Stimulated activated CD8-positive, alpha-beta memory T cell treated with anti-CD3 and anti-CD28 coated beads, Interleukin-15, amount 100 ng/mL, for 24 hours (primary cell): ENCODE measurements around the gene FIGN.

Experiments used
- DNase-seq: peaks from one replicate; pipeline ENCODE4 v3.0.0-alpha.2; 2020; ENCODE audit warnings: low read depth

Gene FIGN

DNA sequence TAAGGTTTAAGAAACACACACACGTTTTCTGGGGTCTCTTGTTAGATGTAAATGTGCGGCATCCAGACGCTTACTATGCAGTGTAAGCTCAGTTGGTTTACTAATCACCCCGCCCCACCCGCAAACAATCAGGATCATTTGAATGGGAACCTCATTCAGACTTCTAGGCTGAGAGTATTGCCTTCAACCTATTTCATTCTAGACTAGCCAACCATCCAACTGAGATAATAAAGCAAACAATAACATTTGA lies 1.3 kb upstream of the FIGN start:
- DNase-seq = no peak

DNA sequence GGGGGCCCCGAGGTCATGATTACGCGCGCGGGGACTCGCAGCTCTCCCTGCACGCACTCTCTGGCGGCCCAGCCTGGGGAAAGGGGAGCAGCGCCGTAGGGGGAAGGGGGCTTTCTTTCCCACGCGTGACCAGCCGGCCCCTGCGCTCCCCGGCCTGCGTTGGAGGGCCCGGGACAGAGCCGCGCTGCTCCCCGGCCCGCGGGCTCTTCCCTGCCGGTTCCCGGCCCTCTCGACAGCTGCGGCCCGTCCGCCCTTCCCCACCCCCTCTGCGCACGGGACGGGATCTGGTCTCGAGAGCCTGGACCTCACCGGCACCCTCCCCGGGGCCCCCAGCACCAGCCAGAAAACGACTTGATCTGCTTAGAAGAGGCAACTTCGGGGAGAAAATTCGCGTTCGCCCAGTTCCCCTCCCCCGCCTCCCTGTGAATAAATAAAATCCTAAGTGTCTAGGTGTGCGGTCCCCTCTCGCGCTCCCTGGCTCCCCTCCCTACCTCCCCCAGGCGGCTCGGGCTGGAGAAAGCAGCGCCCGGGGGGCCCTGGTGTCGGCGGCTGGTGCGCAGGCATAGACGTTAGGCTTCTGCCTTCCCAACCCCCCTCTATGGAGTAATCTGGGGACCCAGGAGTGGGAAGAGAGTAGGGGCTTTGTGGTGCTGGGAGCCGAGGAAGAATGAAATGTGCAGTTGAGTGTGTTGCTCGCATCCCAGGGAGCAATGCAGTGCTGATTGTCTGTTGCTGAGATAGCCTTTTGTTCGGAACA lies 803 bp upstream of the FIGN start:
- no peak for DNase-seq

DNA sequence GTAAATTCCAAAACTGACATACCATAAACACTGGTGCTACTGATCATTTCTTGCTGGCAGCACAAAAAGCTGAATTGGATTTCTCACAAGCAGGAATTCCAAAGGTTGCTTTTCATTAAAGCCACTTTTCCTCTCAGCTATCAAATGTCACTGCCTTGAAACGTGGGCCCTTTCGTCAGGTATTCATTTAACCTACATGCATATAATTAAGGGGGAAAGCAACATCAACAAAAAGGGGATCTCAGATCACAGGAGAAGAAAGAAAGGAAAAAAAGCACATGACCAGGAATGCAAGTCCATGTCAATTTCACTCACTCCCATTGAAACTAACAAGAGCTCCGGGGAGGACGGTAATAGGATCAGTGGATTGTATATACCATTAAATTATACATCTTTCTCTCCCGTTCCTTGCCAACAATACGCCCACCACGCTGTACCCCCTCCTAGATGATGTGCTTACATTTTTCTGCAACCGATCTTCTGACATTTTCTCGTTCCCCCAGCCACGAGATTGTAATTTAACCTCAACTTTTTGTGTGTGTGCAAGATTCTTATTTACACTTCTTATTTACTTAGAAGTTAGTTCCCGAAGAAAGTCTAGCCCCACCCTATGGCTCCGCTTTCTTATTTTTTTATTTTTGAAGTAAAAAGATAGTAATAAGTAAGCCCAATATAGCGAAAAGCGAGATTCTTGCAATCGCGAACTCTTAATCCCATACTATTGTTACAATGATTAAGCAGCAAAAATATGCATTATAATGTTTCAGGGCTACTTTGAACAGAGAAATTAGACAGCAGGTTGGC lies 725 bp downstream of the FIGN start:
- no peak for DNase-seq

DNA sequence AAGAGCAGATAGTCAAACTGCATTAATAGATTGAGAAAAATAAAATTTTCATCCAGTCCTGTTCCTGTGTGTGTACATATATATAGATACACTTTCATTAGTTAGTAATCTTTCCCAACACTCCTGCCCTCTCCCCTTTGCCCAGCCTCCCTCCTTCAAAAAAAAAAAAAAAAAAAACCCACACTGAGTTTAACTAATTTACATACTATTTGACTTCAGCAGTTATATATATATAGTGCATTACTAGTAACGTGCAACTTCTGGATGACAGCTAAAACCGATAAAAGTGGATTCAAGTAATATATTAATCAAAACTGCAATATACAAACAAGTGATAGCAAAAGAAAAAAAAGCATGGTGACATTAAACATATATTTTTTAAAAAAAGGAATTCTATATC lies 1.4 kb downstream of the FIGN start:
- no peak for DNase-seq

DNA sequence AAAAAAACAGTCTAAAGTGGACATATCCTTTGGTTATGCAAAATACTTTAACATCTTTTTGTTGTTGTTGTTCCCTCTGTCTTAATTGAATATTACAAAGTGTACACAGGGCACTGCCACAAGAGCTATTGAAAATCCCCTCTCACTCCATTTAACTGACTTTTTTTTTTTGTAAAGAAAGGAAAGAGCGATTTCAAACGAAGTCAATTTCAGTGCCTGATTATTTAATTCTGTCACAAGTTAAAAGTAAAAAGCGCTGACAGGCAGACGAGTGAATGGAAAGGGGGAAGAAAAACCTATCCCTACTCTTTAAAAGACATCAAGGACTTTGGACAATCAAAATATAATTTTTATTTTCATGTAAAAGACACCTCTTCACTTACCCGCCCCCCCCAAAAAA lies 1.9 kb downstream of the FIGN start:
- no peak for DNase-seq

DNA sequence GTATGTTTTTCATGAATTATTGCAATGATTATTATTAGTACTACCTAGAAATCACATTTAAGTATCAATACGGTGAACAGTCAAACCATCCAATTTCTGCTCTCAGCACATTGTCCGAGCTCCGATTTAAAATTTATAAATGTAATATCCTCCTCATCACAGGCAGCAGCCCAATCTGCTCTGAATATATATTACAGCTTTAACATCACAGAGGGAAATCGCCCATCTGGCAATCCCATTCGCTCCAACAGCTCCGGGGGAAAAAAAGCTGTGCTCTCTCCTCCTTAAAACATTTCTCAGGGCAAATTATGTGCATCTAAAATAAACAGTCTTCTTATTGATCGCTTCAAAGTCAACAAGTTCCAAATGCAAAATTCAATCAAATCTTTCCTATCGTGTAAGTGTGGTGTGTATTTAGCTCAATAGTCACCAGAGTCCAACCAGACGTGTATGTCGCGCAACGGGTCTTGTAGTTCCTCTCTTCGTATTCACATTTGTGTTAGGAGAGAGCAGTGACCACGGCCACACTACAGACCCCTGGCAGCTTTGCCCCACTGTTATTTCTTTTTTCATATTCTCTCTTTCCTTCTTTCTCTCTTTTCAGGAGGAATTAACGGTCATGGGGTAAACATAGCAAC lies 2.4 kb downstream of the FIGN start:
- no peak for DNase-seq

DNA sequence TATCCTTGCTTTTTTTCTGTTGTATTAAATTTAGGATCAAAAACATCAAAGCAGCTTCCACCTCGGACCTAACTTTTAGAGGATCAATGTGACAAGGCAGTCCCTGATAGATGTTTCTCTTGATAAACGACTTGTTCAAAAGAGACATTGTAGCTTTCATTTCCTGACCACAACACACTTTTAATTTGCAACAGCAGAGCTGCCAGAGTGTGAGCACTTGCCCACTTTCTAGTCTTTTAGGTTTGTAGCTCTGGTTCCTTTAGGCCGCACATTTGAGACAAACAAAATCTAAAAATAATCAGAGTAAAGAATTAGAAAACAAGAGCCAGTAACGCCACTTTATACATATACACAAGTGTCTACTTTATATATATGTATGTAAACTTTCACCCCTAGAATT lies 3.1 kb downstream of the FIGN start:
- no peak for DNase-seq

DNA sequence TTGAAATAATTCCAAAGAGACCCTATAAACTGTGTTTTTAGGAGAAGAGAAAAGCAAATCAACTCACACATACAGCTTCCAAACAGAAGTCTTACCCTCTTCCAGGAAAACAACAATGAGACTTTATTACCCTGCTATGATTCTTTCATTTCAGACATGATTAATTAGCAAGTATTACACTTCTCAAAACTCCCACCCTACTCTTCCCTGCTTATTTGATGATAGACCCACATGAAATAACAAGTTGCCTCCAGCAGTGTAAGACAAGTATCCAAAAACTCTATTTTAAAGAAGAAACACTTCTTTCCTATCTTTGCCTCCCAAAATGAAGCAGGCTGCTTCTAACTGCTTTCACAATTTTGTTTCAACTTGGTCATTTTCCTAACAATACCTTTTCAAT lies 4.1 kb downstream of the FIGN start:
- no peak for DNase-seq

DNA sequence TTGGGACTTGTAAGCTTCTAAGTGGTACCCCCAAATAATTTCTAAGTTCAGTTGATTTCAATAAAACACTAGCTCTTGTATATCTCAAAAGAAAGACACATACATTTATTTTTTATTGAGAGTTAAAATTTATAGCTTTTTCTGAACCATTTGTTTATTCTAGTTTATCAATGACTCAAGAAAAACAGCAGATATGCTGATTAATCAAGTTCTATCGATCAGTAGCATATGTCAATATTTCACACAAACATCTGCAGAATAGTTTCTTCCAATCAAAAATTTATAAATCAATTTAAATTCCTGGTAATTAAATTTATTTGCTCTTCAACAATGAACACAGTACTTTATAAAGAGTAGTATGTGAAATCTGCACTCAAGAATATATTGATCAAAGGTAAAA lies 5.3 kb downstream of the FIGN start:
- no peak for DNase-seq

DNA sequence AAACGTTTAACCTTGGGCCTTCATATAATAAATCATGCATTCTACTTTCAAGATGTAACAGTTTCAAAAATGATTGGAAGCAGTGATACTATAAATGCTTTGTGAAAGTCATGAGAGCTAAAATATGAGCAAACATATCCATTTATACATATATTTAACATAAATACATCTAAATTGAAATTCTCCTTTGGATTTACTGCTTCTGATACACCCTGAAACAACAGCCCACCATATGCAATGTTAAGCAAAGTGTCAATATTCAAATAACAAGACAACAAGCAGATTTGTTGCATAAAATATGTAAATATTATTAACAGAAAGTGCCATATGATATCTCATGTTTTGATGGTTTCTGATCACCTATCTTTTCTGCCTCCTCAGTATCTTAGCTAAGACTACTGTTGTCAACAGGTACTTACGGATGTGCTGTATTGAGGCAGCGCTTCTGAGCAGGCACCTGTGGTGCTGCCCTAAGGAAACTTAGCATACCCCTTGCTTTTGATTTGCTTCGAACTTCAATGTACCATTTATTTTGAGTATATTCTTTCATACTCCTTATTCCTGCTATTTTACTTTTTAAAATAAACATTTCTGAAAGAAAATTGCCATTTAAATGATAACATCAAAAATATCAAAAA lies 6.1 kb downstream of the FIGN start:
- DNase-seq = no peak

DNA sequence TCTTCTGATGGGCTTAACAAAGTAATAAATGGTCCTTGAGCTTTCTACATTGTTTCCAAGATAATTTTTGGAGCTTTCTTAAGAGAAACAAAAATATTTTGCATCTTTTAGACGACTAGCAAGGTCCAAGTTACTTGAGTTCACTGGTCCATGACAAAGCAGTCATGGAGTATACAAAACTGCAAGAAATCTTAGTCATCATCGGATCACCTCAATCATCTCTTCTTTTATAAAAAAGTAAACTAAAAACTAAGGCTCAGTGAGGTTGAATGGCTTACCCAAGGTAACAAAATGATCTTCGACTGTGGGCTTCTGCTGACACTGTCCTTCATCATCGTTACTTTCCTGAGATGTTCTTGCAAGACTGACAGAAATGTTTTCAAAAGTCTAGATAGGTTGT lies 11.9 kb downstream of the FIGN start:
- DNase-seq = no peak

DNA sequence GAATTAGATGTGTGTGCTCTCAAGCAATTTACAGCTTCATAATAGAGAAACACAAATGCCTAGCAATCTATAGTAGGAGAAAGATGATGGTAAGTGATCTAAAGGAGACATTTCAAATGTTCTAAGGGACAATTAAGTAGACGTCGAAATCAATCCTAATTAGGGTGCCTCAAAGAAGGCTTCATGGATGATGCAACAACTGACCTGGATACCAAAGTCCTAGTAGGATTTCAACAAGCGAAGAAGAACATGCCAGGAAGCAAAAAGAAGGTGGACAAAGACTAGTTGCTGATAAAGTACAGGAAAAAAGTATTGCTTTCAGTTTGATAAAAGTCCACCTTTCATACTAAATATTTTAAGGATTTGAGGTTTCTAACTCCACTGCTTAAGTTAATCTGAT lies 12.5 kb downstream of the FIGN start:
- DNase-seq = no peak

DNA sequence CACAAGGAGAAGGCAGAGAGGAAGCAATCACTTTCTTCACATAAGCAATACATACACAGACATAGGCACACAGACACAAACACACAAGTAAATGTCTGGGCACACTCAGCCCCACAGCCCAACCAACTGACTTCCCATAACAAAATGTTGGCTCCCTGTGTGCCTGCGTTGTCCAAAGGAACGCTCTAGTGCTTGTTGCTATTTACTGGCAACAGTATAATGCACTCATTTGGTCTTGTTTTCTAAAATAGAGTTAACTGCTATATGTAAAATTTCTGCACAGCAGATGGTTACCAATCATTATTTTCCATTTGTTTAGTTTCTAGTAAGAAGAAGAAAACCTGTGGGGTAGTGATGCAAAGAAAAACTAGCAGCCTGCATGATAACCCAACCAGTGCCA lies 16.5 kb downstream of the FIGN start:
- DNase-seq = no peak

DNA sequence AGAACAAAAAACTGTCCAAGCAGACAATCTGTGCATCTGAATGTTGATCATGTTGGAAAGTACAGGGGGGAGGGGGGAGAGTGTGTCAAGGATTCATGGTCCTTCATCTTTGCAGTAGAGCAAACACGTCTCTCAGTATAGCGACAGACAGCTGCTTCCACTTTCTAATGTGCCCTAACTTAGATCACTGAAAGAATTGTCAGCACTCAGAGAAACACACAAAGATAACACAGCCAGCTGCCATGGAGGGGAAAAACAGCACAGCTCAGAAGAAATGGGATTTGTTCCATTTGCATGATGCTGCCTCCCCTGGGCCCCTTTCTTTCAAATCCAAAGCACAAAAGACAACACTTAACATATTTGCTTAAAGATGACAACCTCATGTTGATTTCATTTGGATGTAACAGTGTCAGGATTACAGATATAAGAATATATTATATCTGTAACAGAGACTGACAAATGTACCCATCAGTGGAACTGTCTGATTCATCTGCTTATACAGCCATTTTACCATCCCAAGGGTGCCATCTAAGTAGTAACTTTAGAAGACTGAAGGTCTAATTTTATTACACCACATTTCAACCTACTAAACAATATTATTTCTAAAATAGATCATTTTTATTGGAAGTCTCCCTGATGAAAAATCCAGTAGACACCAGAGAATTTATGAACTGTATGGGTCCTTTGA lies 17.7 kb downstream of the FIGN start:
- DNase-seq = no peak

DNA sequence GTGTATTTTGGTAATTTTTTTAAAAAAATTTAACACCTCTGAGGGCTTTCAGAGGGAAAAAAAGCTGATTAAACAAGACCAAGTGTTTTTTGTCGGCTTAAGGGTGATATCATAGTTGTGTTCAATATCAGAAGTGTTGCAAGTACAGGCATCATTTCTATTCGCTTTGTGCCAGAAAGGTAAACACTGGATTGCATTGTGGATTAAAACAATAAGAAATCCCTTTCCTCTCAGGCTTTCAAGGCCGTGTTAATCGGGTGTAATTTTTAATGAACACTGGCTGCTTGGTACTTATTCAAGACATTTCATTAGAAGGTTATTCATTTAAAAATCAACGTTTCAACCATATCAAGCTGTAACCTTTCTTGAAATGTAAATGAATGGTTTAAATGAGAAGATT lies 18.3 kb downstream of the FIGN start:
- no peak for DNase-seq

DNA sequence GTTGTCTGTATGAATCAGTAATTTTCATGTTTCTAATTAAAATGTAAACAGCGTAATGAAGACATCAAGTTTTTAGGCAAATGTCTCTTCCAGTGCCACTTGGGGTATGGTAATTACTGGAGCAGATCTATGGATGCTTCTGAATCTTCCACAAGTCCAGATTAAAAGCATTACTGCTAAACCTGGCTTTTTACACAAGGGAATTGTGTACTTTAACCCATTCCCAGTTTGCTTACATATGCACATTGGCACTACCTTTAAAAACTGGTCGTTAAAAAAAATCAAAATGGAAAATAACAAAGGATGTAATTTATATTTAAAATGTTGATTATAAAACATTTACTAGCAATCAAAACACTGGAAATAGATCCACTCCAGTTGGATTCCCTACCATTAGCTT lies 19.7 kb downstream of the FIGN start:
- no peak for DNase-seq

DNA sequence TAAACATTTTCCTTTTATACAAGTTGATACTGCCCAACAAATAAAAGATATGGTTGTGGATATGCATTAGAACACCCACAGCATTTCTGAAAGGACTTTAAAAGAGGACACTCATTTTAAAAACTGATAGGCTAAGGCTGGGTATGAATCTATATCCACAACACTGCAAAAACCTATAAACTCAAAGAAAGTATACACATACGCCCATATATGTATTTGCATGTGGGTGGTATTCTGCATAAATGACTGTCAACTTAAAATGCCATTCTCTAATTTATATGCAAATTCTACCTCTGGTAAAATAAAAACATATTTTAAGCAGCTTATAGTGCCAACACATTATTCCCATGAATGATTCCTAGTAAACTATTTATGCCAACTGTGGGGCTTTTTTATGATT lies 20.1 kb downstream of the FIGN start:
- no peak for DNase-seq

DNA sequence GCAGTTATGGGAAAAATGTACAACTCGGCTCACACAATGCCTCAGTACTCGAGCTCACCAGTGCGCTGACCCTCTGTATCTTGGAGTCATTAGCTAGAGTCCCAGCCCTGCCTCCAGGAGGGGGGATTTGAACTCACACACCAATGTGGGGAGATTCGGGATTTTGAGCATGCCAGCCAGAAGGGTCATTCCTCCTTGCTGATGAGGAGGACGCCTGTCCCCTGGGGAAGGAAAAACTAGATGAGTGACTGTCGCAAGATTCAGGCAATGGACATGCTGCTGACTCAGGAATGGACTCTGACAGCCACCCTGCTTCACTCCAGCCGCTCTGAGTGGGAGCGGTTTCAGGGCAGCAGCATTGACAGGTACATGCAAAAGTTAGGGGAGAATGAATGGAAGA lies 20.6 kb downstream of the FIGN start:
- DNase-seq = no peak

DNA sequence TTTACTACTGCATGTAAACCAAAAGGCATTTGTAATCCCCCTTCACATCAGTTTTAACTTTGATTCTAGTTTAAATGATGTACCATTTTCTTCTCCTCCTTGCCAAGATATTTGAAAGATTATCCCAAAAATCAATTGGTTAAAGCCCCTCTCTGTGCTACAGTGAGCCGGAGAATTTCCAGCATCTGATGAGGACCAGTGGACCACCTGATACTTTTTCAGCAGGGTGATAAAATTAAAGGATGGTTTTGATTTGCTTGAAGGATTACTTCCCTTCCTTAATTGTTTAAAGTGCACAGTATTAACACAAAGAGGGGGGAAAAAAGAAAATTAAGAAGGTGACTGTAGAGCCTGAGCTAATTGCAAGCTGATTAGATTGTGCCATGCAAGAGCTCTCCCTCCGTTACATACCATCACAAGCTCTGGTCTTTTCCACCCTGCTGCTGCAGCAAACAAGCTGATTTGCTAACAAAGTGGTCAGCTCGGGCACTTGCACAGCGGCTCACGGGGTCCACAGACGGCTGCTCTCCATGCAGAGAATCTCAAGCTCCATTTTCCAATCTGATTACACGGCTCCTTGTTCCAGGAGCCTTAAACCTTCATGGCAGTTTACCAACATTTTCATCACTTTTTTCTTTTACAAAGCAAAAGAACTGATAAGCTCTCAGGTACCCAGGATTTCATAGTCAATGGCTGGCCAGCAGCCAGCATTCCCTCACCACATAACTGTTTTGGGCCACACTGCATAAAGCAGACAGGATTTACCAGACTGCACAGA lies 22.1 kb downstream of the FIGN start:
- DNase-seq = no peak

DNA sequence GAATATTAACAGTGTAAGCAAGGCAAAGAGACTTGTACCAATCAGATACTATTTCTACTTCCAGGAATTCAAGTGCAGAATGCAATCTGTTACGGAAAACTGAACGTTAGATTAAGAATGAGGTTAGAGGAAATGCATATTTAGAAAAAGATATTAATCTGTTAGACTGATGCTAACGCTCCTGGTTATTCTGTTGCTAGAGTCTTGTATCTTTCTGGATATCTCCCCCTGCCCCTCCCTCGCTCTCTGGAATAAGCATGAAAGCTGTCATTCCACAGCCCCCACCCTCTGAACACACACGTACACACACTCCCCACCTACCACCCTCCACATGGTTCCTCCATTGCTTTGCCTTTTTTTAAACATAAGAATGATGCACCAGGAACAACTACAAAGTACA lies 24.1 kb downstream of the FIGN start:
- DNase-seq = no peak

DNA sequence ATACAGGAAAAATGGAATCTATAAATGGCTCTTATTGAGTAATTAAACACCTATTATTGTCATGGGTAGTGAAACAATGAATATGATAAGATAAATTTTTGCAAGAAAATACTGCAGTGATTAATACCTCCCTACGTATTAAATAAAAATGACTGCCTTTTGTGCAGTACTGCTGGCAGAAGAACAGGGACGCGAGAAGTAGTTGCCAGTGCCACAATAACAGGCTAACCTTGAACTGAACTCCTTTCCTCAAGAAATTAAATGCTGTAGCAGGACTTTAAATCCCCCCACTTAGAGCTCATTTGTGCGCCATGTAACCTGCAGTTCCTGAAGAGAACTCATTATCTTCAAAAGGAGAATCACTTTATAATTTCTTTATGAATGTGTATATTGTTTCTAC lies 24.6 kb downstream of the FIGN start:
- DNase-seq = no peak

DNA sequence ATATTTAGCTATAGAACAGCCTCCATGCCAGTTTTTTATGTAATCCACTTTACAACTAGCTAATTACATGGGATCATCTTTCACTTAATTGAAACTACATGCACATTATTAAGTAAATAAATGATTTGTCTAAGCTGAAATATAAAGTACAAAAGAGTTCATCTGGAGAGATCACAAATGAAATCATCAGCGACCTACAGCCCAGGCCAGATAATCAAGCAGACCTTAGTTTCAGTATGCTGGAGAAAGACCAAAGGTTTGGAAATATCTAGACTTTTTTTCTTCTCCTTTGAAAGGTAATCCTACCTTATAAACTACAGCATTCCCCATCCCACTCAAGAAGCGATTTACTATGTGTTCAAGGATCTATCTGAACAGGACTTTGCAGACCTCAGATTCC lies 26.5 kb downstream of the FIGN start:
- no peak for DNase-seq
